Measurements from ENCODE around the gene PTPRE.

PTPRE gene

DNA sequence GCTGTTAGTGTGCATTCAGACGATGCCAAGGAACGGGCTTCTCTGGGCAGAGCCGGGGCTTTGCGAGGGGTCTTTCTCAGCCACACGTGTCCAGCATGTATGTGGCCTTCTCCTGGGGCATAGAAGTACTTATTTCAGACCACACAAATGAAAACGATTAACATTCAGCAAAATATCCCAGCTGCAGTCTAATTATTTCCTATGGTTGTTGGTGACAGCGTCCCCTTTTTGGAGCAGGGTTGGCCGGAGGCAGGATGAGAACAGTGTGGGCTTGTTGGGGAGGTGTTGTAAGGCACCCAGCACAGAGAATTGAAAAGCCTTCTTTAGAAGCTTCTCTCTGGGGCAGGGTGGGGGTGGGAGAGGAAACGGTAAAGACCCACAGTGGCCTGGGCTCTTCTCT, 54.2 kb downstream of the PTPRE start:
- TF ChIP-seq, protein P1, sequence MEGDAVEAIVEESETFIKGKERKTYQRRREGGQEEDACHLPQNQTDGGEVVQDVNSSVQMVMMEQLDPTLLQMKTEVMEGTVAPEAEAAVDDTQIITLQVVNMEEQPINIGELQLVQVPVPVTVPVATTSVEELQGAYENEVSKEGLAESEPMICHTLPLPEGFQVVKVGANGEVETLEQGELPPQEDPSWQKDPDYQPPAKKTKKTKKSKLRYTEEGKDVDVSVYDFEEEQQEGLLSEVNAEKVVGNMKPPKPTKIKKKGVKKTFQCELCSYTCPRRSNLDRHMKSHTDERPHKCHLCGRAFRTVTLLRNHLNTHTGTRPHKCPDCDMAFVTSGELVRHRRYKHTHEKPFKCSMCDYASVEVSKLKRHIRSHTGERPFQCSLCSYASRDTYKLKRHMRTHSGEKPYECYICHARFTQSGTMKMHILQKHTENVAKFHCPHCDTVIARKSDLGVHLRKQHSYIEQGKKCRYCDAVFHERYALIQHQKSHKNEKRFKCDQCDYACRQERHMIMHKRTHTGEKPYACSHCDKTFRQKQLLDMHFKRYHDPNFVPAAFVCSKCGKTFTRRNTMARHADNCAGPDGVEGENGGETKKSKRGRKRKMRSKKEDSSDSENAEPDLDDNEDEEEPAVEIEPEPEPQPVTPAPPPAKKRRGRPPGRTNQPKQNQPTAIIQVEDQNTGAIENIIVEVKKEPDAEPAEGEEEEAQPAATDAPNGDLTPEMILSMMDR (conservative IDR thresholded peaks at IDR 0.05): no peak
- TF ChIP-seq ZFX (IDR thresholded peaks at IDR 0.05): no peak
- H3K27ac ChIP-seq: no peak overlapping the region

DNA sequence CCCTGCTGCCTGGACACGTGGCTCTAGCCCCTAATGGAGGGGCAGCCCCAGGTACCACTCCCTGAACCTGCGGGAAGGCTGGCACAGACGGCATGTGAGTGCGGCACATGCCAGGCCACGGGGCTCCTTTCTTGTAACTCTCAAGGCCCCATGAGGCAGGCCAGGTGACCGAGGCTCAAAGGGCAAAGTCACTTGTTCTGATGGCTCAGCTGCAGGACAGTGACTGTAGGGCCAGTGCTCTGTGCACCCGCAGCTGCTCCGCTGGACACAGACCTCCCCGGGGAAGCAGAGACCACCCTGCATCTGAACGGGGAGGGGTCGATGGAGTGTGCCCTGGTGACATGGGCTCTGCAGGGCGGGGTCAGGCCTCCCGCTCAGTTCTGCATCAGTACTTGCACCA, 55.3 kb downstream of the PTPRE start:
- TF ChIP-seq ZFX (IDR thresholded peaks at IDR 0.05): no peak
- TF ChIP-seq, protein P1 (conservative IDR thresholded peaks at IDR 0.05): no peak
- no peak overlapping the region for H3K27ac ChIP-seq

DNA sequence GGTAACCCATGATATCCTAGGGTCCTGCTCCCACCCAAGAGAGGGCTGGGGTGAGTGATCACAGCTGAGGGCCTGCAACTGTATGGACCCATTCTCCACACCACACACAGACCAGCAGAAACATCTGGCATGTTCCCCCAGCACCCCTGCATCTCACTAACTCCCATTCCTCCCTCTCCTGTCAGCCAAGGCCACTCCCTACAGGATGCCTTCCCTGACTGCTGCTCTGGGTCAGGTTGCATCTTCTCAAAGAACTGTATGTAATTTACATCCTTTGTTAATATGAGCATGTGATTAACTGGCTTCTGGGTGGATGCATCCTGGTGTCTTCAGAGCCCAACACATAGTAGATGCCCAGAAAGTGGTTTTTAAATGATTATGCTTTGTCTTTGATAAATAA, 56.2 kb downstream of the PTPRE start:
- no peak overlapping the region for H3K27ac ChIP-seq
- no peak for TF ChIP-seq ZFX (IDR thresholded peaks at IDR 0.05)
- TF ChIP-seq, protein P1 (conservative IDR thresholded peaks at IDR 0.05): no peak

DNA sequence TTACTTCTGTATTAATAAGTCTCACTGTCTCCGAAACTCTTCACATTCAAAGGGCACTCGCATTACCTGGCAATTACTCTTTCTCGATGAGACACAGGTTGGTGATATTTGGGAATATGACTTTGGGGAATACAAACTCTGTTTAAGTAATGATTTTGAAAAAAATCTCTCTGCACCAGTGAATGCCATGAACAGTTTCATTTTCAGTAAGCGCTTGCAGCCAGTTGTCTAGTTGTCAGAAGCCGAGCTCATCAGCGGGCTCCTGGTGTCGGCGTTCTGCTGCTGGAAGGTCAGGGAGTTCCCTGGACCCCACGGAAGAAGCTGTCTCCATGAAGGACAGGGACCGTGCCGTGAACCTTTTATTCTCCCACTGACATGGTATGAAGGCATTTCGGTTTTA, 57.7 kb downstream of the PTPRE start:
- TF ChIP-seq, protein P1 (conservative IDR thresholded peaks at IDR 0.05): no peak
- no peak for TF ChIP-seq ZFX (IDR thresholded peaks at IDR 0.05)
- H3K27ac ChIP-seq: no peak overlapping the region

DNA sequence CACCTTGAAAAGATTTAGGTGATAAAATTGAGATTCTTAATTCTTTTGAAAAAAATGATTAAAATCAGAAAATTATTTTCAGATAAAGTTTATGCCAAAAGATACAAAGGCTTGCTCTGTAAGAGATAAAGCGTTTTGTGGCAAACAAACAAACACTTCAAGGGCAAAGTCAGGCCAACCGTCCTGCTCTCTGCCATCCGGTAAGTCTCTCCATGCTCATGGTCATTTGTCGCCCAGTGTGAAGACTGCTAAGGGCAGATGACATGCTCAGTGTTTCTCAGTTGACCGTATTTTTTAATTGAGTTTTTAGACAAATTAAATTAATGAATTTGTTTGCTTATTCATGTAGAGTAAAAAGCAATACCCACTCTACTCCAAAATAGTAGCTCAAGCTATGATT, 60.0 kb downstream of the PTPRE start:
- no peak for TF ChIP-seq ZFX (IDR thresholded peaks at IDR 0.05)
- TF ChIP-seq, protein P1 (conservative IDR thresholded peaks at IDR 0.05): no peak
- no peak overlapping the region; the same call in 1 of the 2 replicates for H3K27ac ChIP-seq

DNA sequence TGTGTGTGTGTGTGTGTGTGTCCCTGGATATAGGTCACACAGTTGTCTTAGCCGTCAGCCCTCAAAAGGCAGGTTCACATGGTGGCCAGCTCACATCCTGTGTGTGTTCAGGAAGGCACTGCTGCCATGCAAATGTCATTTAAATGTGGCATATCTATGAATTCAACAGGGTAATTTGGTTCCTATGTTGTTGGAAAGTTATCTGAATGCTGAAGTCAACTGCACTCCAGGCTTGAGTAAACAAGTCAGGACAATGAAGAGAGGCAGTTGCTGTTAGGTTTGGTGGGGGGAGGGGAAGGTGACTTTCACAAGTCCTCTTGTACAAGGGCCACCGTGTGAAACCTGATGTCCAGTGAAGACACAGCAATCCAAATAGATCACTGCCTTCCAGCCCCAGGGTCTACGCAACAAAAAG, 61.1 kb downstream of the PTPRE start:
- peak overlapping the region; percentile 69 for H3K27ac ChIP-seq
- TF ChIP-seq, protein P1 (conservative IDR thresholded peaks at IDR 0.05): no peak
- no peak for TF ChIP-seq ZFX (IDR thresholded peaks at IDR 0.05)

DNA sequence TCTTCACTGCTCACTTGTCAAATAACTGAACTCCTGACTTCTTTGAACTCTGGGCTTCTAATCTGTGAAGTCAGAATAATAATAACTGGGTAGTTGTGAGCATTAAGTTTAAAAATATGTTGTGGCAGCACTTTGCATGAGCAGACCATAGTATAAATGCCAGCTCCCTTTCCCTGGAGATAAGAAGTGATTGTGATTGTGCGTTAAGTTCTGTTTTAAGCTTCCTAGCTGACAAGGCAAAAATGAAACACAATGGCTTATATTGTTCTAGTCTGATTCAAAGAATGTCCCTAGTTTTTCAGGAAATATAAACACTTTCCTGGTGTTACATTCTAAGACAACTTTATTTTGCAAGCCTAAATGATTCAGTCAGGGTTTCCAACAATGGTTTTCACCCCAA, 61.8 kb downstream of the PTPRE start:
- H3K27ac ChIP-seq: peak overlapping the region; percentile 69
- TF ChIP-seq, protein P1 (conservative IDR thresholded peaks at IDR 0.05): no peak
- TF ChIP-seq ZFX (IDR thresholded peaks at IDR 0.05): no peak

Measured in C4-2B (cell line).